Right atrium auricular region (tissue), 2 donors: ENCODE data around the gene TROAP. TPM values are rescaled to one million over a fixed set of nuclear protein-coding genes. Genes with fewer than 3 reads are reported as not detected.
A peak's percentile ranks its signal among the peaks of the same experiment; 100 is the strongest.

Experiments
- DNase-seq: peaks from one replicate; pipeline ENCODE4 v3.0.0-alpha.2; 2019; ENCODE audit warnings: low spot score
- H3K27ac ChIP-seq, 2 donors: fragments of 200-600 bp; sonication (generic); 1 replicate in 1 of 2; 2 replicates in 1 of 2; pipeline ENCODE4 v1.5.1; 2016 to 2019
- H3K27me3 ChIP-seq, 2 donors: fragments of 200-600 bp; sonication (generic); one replicate each; pipeline versions ENCODE4 v1.5.1 to v1.6.0; 2017 to 2019
- H3K36me3 ChIP-seq: fragments of 200-600 bp; sonication (generic); one replicate; pipeline ENCODE4 v1.5.1; 2016
- H3K4me1 ChIP-seq, 2 donors: fragments of 200-600 bp; sonication (generic); one replicate each; pipeline versions ENCODE4 v1.5.1 to v1.6.0; 2017 to 2019
- H3K4me3 ChIP-seq, 2 donors: fragments of 200-600 bp; sonication (generic); 1 replicate in 1 of 2; 2 replicates in 1 of 2; pipeline ENCODE4 v1.5.1; 2017 to 2019; ENCODE audit warnings: mild to moderate bottlenecking in 1 of 2, moderate library complexity in 1 of 2
- H3K9me3 ChIP-seq, 2 donors: fragments of 200-600 bp; sonication (generic); one replicate each; pipeline ENCODE4 v1.5.1; 2019
- total RNA-seq, 2 donors: library from RNA; depleted of rRNA; stranded (reverse); fragments of >200 nt; gene quantifications; one replicate each; pipeline ENCODE4 v1.1.0, GENCODE V29; 2016
- TF ChIP-seq, protein P1 (sequence below), 2 donors: fragments of 200-600 bp; sonication (generic); IDR thresholded peaks; one replicate each; pipeline ENCODE4 v1.5.1; 2019; ENCODE audit warnings: antibody characterized with exemption in 2 of 2

The TROAP gene
- total RNA-seq, 2 donors from 2014 or later, result 0.48 TPM; not detected in 1

GRCh38 chr12:49342066-49342913, 19.2 kb downstream of the TROAP start:
- Histone ChIP-seq H3K36me3 (no peaks in the 10 kb centered on the region), H3K9me3 (no peaks in the 10 kb centered on the region), H3K4me3 (peak overlapping the region; percentile 26 to 51), H3K4me1 (peaks cover 3 to 46% of the 10 kb centered on the region in 2 donors), H3K27ac (no peak overlapping the region), H3K27me3 (peaks cover 10 to 19% of the 10 kb centered on the region in 2 donors)
- no peak for DNase-seq
- TF ChIP-seq, protein P1, sequence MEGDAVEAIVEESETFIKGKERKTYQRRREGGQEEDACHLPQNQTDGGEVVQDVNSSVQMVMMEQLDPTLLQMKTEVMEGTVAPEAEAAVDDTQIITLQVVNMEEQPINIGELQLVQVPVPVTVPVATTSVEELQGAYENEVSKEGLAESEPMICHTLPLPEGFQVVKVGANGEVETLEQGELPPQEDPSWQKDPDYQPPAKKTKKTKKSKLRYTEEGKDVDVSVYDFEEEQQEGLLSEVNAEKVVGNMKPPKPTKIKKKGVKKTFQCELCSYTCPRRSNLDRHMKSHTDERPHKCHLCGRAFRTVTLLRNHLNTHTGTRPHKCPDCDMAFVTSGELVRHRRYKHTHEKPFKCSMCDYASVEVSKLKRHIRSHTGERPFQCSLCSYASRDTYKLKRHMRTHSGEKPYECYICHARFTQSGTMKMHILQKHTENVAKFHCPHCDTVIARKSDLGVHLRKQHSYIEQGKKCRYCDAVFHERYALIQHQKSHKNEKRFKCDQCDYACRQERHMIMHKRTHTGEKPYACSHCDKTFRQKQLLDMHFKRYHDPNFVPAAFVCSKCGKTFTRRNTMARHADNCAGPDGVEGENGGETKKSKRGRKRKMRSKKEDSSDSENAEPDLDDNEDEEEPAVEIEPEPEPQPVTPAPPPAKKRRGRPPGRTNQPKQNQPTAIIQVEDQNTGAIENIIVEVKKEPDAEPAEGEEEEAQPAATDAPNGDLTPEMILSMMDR (IDR thresholded peaks at IDR 0.05), result peak; percentile 73 to 86

DNA sequence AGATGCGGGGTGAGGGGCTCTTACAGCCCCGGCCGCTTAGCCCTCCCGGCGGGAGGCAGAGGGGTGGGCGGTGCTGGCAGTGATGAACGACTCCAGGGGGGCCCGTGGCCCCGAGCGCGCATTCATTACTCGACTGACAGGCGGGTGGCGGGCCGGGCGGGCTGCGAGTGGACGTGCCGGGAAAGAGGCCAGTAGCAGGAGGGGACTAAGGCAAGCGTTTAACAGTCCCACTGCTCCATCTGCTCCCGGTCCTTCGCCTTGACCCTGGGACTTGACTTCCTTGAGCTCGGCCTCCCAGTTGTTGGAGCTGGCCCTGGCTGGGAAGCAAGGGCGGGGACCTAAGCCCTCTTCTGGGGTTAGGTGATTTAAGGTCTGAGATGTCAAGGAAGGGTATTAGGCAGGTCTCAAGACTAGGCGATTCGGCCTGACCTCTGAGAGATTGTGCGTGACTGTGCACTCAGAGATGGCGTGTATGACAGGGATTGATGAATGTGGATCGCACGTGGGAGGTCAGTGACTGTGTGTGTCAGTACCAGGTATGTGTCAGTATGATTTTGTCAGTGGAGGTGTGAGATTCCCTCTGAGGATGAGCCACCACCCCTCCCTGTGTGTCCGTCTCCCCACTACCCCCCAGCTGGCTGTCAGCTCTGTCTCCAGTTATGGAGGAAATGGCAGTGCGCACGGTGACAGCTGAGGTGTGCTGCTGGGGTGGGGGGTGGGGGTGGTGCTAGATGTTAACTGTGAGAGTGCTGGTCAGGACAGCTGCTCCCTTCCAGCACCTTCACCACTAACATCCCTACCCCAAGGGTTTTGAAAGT, 20.1 kb downstream of the TROAP start:
- H3K4me3 ChIP-seq, result peak overlapping the region; percentile 26 to 51
- H3K4me1 ChIP-seq, result peaks cover 3 to 54% of the 10 kb centered on the region in 2 donors
- peaks cover 10 to 19% of the 10 kb centered on the region in 2 donors for H3K27me3 ChIP-seq
- TF ChIP-seq, protein P1 (IDR thresholded peaks at IDR 0.05), result no peak
- no peak for DNase-seq
- no peaks in the 10 kb centered on the region for H3K36me3 ChIP-seq
- H3K27ac ChIP-seq, result no peak overlapping the region
- no peaks in the 10 kb centered on the region for H3K9me3 ChIP-seq

DNA sequence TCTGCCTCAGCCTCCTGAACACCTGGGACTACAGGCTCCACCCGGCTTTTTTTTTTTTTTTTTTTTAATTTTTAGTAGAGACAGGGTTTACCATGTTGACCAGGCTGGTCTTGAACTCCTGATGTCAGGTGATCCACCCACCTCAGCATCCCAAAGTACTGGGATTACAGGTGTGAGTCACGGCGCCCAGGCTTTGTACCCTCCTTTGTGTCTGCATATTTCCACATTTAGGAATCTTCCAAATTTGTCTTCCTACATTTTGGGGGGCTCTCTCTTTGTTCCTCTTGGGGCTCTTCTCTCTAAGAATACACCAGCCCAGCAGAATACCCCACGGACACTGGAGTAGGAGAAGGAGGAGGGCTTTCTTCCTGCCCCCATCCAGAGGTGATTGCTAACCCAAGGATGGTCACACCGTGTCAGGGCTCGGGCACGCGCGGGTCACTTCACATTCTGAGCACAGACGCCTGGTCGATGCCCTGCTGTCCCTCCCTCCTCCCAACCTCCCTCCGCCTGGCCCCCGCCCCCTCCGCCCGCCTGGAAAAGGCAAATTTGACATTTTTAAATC, 21.5 kb downstream of the TROAP start:
- TF ChIP-seq, protein P1 (IDR thresholded peaks at IDR 0.05), result no peak
- H3K36me3 ChIP-seq, result no peaks in the 10 kb centered on the region
- no peaks in the 10 kb centered on the region for H3K9me3 ChIP-seq
- H3K4me3 ChIP-seq, result peak overlapping the region; percentile 29 to 54
- H3K4me1 ChIP-seq, result peaks cover 3 to 58% of the 10 kb centered on the region in 2 donors
- no peak for DNase-seq
- H3K27me3 ChIP-seq, result peaks cover 10 to 28% of the 10 kb centered on the region in 2 donors
- H3K27ac ChIP-seq, result no peak overlapping the region

GRCh38 chr12:49345051-49345824, 22.2 kb downstream of the TROAP start:
- Histone ChIP-seq H3K27ac (peak overlapping the region in 1 of 2 donors; percentile 8), H3K4me3 (peak overlapping the region; percentile 29 to 54), H3K9me3 (no peaks in the 10 kb centered on the region), H3K27me3 (peaks cover 10 to 28% of the 10 kb centered on the region in 2 donors), H3K36me3 (no peaks in the 10 kb centered on the region), H3K4me1 (peaks cover 3 to 58% of the 10 kb centered on the region in 2 donors)
- DNase-seq, result no peak
- TF ChIP-seq, protein P1 (IDR thresholded peaks at IDR 0.05), result no peak
